Measurements from ENCODE around the gene TAMALIN. TPM values are rescaled to one million over a fixed set of nuclear protein-coding genes. Genes with fewer than 3 reads are reported as not detected.

Gene TAMALIN
- total and polyA plus RNA-seq, 2 of the 4 experiments (the other 2 are of a cell fraction), result 2.7 to 5.3 TPM

DNA sequence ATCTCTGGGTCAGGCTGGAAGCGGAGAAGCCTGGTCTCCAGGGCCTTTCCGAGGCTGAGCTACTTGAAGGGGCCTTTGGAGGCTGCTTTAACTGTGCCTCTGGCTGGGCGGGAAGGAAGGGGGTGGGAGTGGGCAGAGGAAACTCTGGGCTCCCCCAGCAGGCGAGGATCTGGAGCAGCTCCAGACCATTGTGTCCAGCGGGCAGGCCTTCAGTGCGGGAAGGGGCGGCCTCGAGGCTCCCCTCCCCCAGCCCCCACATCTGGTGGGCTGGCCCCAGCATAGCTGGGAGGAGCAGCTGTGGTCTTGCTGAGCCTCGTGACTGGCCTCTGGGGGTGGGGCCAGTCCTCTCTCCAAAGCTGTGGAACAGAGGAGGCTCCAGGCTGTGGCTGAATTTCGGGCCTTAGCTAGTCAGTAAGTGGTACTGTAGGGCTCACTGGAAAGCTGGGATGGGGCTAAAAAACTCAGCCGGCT is 3.4 kb downstream of the TAMALIN start:
- in situ Hi-C loops (cut with MboI; ENCODE audit: low sequenced_read_pairs), result no loop called here
- Histone ChIP-seq H2BK5ac (ENCODE audit: low read depth, low read length, poor library complexity, severe bottlenecking) (peak overlapping the region; percentile 33), H4K91ac (ENCODE audit: insufficient read depth, low read depth, low read length) (peak overlapping the region; percentile 87), H3K9ac (ENCODE audit: low read depth, low read length) (peak overlapping the region; percentile 56), H2BK120ac (ENCODE audit: low read depth, low read length) (peak overlapping the region; percentile 76), H4K8ac (ENCODE audit: low read depth in 2 of 2, low read length in 2 of 2) (peak overlapping the region; percentile 86 to 95), H2AK9ac (replicated peaks; ENCODE audit: low read depth, low read length, poor library complexity) (peak overlapping the region; percentile 93), H3K79me1 (ENCODE audit: low read depth in 1 of 2, low read length in 2 of 2) (peaks cover 3 to 36% of the 10 kb centered on the region in 2 experiments; a peak in 3 of 4 replicates), H3K18ac (ENCODE audit: low read depth, low read length) (peak overlapping the region; percentile 61), H2AK5ac (ENCODE audit: low read depth, low read length) (peak overlapping the region; percentile 88; the same call in 1 of the 2 replicates), H2AFZ (replicated peaks; ENCODE audit: low read length, poor library complexity) (peak overlapping the region; percentile 83), H3K4me1 (ENCODE audit: control insufficient read depth, insufficient read depth, low read length) (peaks cover 18% of the 10 kb centered on the region), H3K9me1 (ENCODE audit: insufficient read depth, low read length) (peaks cover 21% of the 10 kb centered on the region), H3K4me2 (ENCODE audit: low read depth, low read length) (peak overlapping the region; percentile 48), H3K23ac (ENCODE audit: low read depth, low read length) (peak overlapping the region; percentile 90; the same call in 1 of the 2 replicates), H3K27me3 (ENCODE audit: control insufficient read depth, insufficient read depth, low read length) (no peaks in the 10 kb centered on the region), H2BK20ac (ENCODE audit: low read depth, low read length) (peak overlapping the region; percentile 65), H2BK15ac (ENCODE audit: low read depth, low read length) (peak overlapping the region; percentile 82; the same call in 1 of the 3 replicates), H4K5ac (ENCODE audit: low read depth, low read length) (peak overlapping the region; percentile 53), H3K36me3 (ENCODE audit: control insufficient read depth, insufficient read depth, low read length) (peaks cover 30% of the 10 kb centered on the region; the same call in 1 of the 2 replicates), H3K4me3 (ENCODE audit: insufficient read depth, low read depth, low read length) (no peak overlapping the region), H4K20me1 (ENCODE audit: insufficient read depth, low read length) (no peaks in the 10 kb centered on the region; the same call in 1 of the 2 replicates), H3K9me3 (ENCODE audit: control insufficient read depth, insufficient read depth, low read length) (no peaks in the 10 kb centered on the region), H3K56ac (ENCODE audit: extremely low read depth, insufficient read depth, low read length) (peak overlapping the region; percentile 67; the same call in 1 of the 2 replicates), H3K27ac (ENCODE audit: insufficient read depth, low read length) (peak overlapping the region; percentile 77), H3K14ac (replicated peaks; ENCODE audit: low read depth, low read length) (peak overlapping the region; percentile 94), H3K4ac (ENCODE audit: low read depth, low read length) (peak overlapping the region; percentile 97)
- BruUV-seq (replicated peaks), result no TSS peak
- ChIA-PET POLR2A (ENCODE audit: unreplicated experiment) (interaction anchor here (1.0 kb wide), 1 partner anchor 21 kb away, joined by 3 read pairs; no protein-coding TSS in a partner anchor), CTCF (interaction anchor here (0.8 to 1.9 kb wide), 6 partner anchors 8 to 116 kb away, joined by 3 to 17 read pairs (median 4); no protein-coding TSS in a partner anchor)
- dilution Hi-C loops (cut with HindIII; ENCODE audit: low sequenced_read_pairs, unreplicated experiment), result no loop called here
- no CpG with 5 or more reads among the region's 11 CpGs for WGBS, 2 experiments (ENCODE audit: extremely low coverage in 2 of 2, insufficient read length in 1 of 2)
- ATAC-seq (ENCODE audit: low read depth), result peak; percentile 84
- DNase-seq, result peak; percentile 83
- intact Hi-C loops (cut with micrococcal nuclease), result no loop called here
- TF ChIP-seq MAZ (IDR thresholded peaks at IDR 0.05; ENCODE audit: borderline replicate concordance, low read depth, low read length) (peak; percentile 95; the same call in 1 of the 2 replicates), MAFK (IDR thresholded peaks at IDR 0.05; ENCODE audit: low read depth, low read length) (no peak)
- TF ChIP-seq, protein P1, sequence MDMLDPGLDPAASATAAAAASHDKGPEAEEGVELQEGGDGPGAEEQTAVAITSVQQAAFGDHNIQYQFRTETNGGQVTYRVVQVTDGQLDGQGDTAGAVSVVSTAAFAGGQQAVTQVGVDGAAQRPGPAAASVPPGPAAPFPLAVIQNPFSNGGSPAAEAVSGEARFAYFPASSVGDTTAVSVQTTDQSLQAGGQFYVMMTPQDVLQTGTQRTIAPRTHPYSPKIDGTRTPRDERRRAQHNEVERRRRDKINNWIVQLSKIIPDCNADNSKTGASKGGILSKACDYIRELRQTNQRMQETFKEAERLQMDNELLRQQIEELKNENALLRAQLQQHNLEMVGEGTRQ (IDR thresholded peaks at IDR 0.05; ENCODE audit: low read depth, low read length), result peak; percentile 73; the same call in 1 of the 2 replicates
